ENCODE results near the gene TECPR2. TPM values are rescaled to one million over a fixed set of nuclear protein-coding genes. Genes with fewer than 3 reads are reported as not detected.

The TECPR2 gene
- total RNA-seq, 1 donor from 2014 or later, result 19.9 TPM

GRCh38 chr14:102345232-102345631 is 17.5 kb upstream of the TECPR2 start:
- Histone ChIP-seq H4K20me1 (ENCODE audit: insufficient read depth, low read length) (no peaks in the 10 kb centered on the region), H3K27me3 (ENCODE audit: insufficient read depth, low read length) (no peaks in the 10 kb centered on the region), H3K27ac (ENCODE audit: low read depth, low read length) (no peak overlapping the region), H2AFZ (ENCODE audit: low read depth, low read length) (no peak overlapping the region), H3K79me2 (ENCODE audit: insufficient read depth, low read length) (no peaks in the 10 kb centered on the region), H3K4me2 (ENCODE audit: low read length) (no peak overlapping the region), H3K9me3 (ENCODE audit: insufficient read depth, low read depth, low read length) (no peaks in the 10 kb centered on the region), H3K9ac (ENCODE audit: low read length) (no peak overlapping the region), H3K36me3 (ENCODE audit: insufficient read depth, low read length) (peaks cover 23% of the 10 kb centered on the region), H3K4me1 (ENCODE audit: insufficient read depth, low read length) (no peaks in the 10 kb centered on the region), H3K4me3 (ENCODE audit: insufficient read depth, low read depth, low read length) (no peak overlapping the region)
- FAIRE-seq (no peak), DNase-seq (ENCODE audit: low read depth) (no peak)
- H3K4me1 Mint-ChIP-seq (ENCODE audit: low read depth, unreplicated experiment), result no peaks in the 10 kb centered on the region
- H3K9me3 Mint-ChIP-seq (ENCODE audit: unreplicated experiment), result no peaks in the 10 kb centered on the region
- H3K4me3 Mint-ChIP-seq (ENCODE audit: unreplicated experiment), result no peak overlapping the region
- no peak for TF ChIP-seq CTCF (IDR thresholded peaks at IDR 0.05; ENCODE audit: insufficient read depth, low read depth, low read length)
- TF ChIP-seq EZH2 (IDR thresholded peaks at IDR 0.05; ENCODE audit: insufficient read depth, low read length), result no peak
- peaks cover 26% of the 10 kb centered on the region for H3K36me3 Mint-ChIP-seq (ENCODE audit: low read depth, unreplicated experiment)
- H3K27me3 Mint-ChIP-seq (ENCODE audit: low read depth, unreplicated experiment), result no peaks in the 10 kb centered on the region
- no peak overlapping the region for H3K27ac Mint-ChIP-seq (ENCODE audit: unreplicated experiment)

- Histone ChIP-seq H3K27ac (ENCODE audit: low read depth, low read length) (no peak overlapping the region), H3K4me2 (ENCODE audit: low read length) (no peak overlapping the region), H3K4me1 (ENCODE audit: insufficient read depth, low read length) (no peaks in the 10 kb centered on the region), H2AFZ (ENCODE audit: low read depth, low read length) (no peak overlapping the region), H3K79me2 (ENCODE audit: insufficient read depth, low read length) (no peaks in the 10 kb centered on the region), H3K27me3 (ENCODE audit: insufficient read depth, low read length) (no peaks in the 10 kb centered on the region), H3K9ac (ENCODE audit: low read length) (no peak overlapping the region), H3K4me3 (ENCODE audit: insufficient read depth, low read depth, low read length) (no peak overlapping the region), H3K9me3 (ENCODE audit: insufficient read depth, low read depth, low read length) (no peaks in the 10 kb centered on the region), H4K20me1 (ENCODE audit: insufficient read depth, low read length) (no peaks in the 10 kb centered on the region), H3K36me3 (ENCODE audit: insufficient read depth, low read length) (peaks cover 23% of the 10 kb centered on the region)
- FAIRE-seq (no peak), DNase-seq (ENCODE audit: low read depth) (no peak)
- peaks cover 22% of the 10 kb centered on the region for H3K36me3 Mint-ChIP-seq (ENCODE audit: low read depth, unreplicated experiment)
- no peak overlapping the region for H3K4me3 Mint-ChIP-seq (ENCODE audit: unreplicated experiment)
- no peaks in the 10 kb centered on the region for H3K9me3 Mint-ChIP-seq (ENCODE audit: unreplicated experiment)
- TF ChIP-seq EZH2 (IDR thresholded peaks at IDR 0.05; ENCODE audit: insufficient read depth, low read length) (no peak), CTCF (IDR thresholded peaks at IDR 0.05; ENCODE audit: insufficient read depth, low read depth, low read length) (no peak)
- no peaks in the 10 kb centered on the region for H3K27me3 Mint-ChIP-seq (ENCODE audit: low read depth, unreplicated experiment)
- no peaks in the 10 kb centered on the region for H3K4me1 Mint-ChIP-seq (ENCODE audit: low read depth, unreplicated experiment)
- H3K27ac Mint-ChIP-seq (ENCODE audit: unreplicated experiment), result no peak overlapping the region
Observed at GRCh38 chr14:102346645-102347044, 16.1 kb upstream of the TECPR2 start.

GRCh38 chr14:102348376-102348775 is 14.4 kb upstream of the TECPR2 start:
- FAIRE-seq (no peak), DNase-seq (ENCODE audit: low read depth) (no peak)
- H3K9me3 Mint-ChIP-seq (ENCODE audit: unreplicated experiment), result no peaks in the 10 kb centered on the region
- Histone ChIP-seq H3K27ac (ENCODE audit: low read depth, low read length) (no peak overlapping the region), H3K4me1 (ENCODE audit: insufficient read depth, low read length) (no peaks in the 10 kb centered on the region), H3K9me3 (ENCODE audit: insufficient read depth, low read depth, low read length) (no peaks in the 10 kb centered on the region), H2AFZ (ENCODE audit: low read depth, low read length) (no peak overlapping the region), H3K4me2 (ENCODE audit: low read length) (no peak overlapping the region), H3K4me3 (ENCODE audit: insufficient read depth, low read depth, low read length) (no peak overlapping the region), H3K36me3 (ENCODE audit: insufficient read depth, low read length) (peaks cover 23% of the 10 kb centered on the region), H3K79me2 (ENCODE audit: insufficient read depth, low read length) (no peaks in the 10 kb centered on the region), H4K20me1 (ENCODE audit: insufficient read depth, low read length) (no peaks in the 10 kb centered on the region), H3K9ac (ENCODE audit: low read length) (no peak overlapping the region), H3K27me3 (ENCODE audit: insufficient read depth, low read length) (no peaks in the 10 kb centered on the region)
- peak overlapping the region; percentile 20 for H3K4me3 Mint-ChIP-seq (ENCODE audit: unreplicated experiment)
- peaks cover 18% of the 10 kb centered on the region for H3K36me3 Mint-ChIP-seq (ENCODE audit: low read depth, unreplicated experiment)
- no peaks in the 10 kb centered on the region for H3K27me3 Mint-ChIP-seq (ENCODE audit: low read depth, unreplicated experiment)
- TF ChIP-seq CTCF (IDR thresholded peaks at IDR 0.05; ENCODE audit: insufficient read depth, low read depth, low read length) (no peak), EZH2 (IDR thresholded peaks at IDR 0.05; ENCODE audit: insufficient read depth, low read length) (no peak)
- H3K4me1 Mint-ChIP-seq (ENCODE audit: low read depth, unreplicated experiment), result no peaks in the 10 kb centered on the region
- no peak overlapping the region for H3K27ac Mint-ChIP-seq (ENCODE audit: unreplicated experiment)

Measured in astrocyte (in vitro differentiated cells and primary cell).